Putamen (tissue), 1 donor: ENCODE measurements around the gene POLQ.
"Not testable (repeated sequence)": the region's sequence is repeated elsewhere in the genome, so short reads cannot be mapped to it uniquely, and the experiment has no call there.

Experiments used
- DNase-seq: peaks from one replicate; pipeline ENCODE4 v3.0.0-alpha.2; 2016; ENCODE audit warnings: low spot score

The POLQ gene

DNA sequence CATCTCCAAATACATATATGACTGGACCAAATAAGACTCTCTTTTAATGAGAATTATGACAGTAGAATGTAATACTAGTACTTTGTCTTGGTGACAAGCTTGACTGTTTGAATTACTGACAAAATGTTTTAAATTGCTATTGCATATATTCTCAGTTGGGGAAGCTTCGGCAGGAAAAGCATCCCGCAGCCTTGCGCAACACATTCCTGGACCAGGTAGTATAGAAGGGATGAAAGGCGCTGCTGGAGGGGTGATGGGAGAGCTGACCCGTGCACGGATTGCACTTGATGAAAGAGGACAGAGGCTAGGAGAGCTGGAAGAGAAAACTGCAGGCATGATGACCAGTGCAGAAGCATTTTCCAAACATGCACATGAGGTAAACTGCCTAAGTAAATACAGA, 127.6 kb downstream of the POLQ start:
- no peak for DNase-seq

DNA sequence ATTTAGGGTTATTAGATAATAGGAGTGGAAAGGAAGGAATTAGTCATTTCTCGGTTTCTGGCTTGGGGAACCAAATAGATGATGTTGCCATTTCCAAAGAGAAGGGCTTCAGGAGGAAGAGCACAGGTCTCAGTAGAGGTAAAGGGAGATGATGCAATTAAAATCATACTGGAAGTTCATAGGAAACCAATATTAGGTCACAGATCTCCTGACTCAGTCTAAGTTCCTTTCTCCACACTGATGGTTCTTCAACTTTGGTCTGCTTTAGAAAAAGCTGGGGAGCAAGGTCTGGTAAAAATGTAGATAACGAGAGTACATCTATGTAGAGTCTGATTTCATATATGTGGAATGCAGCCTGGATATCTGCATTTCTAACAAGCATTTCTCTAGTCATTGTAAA, 130.9 kb downstream of the POLQ start:
- DNase-seq, result no peak

DNA sequence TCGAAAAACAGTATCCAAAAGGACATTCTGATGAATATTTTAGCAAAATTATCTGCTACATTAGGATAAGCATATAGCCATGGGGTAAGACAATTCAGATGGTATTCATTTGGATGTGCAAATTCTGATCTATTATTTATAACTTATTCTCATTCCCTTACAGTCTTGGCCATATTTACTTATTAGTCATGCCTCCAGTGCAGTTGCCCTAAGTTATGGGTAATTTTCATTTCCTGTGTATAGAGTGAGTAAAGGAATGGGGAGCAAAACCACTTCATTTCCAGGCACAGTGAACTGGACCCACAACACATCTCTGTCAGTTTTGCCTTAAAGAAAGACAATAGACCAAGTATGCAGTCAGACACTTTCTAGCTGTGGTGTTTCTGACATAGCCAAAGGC, 134.3 kb downstream of the POLQ start:
- no peak for DNase-seq

DNA sequence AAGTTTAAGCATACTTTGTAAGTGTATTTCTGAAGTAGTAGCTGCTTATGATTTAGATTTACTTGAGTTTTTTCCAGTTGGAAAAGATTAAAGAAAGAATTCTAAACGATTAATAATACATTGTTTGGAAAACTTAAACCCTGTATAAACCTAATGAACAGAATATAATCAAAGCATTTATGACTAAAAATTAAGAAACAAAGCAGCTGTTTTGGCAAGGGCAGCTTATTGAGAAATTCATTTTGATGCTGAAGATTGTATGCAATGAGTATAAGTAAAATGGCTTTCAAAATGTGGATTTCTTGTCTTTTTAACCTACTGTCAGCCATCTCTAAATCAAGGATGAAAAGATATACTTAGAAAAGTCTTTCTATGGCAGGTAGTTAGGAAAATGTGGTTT, 140.2 kb downstream of the POLQ start:
- no peak for DNase-seq

DNA sequence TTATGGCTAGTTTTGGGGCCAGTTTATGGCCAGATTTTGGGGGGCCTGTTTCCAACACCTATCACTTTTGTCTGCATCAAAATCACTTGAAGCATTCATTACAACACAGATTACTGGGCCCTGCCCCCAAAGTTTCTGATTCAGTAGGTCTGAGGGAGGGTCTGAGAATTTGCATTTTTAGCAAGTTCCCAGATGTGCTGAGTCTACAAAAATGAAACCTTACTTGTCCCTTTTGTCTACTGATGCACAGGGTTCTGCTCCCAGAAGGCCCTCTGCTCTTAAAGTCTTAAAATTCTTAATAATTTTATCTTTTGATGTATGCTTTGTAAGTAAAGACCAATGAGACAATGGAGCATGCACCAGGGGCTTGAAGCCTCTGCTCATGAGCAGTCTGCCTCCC, 146.0 kb downstream of the POLQ start:
- DNase-seq, result no peak

DNA sequence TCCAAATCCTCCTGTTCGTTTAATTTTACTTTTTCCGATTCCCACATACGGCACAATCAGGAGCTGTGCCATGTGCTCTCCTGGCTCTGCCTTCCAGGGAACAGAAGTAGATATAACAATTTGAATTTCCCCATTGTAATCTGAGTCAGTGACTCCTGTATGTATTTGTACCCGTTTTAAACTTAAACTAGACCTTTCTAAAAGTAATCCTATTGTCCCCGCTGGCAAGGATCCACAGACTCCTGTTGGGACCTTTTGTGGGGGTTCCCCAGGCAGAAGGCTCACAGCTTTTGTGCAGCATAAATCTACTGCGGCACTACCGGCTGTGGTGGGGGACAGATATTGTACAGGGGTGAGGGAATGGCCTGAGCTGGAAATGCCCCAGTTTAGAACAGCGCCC, 147.7 kb downstream of the POLQ start:
- DNase-seq, result not testable (repeated sequence)

DNA sequence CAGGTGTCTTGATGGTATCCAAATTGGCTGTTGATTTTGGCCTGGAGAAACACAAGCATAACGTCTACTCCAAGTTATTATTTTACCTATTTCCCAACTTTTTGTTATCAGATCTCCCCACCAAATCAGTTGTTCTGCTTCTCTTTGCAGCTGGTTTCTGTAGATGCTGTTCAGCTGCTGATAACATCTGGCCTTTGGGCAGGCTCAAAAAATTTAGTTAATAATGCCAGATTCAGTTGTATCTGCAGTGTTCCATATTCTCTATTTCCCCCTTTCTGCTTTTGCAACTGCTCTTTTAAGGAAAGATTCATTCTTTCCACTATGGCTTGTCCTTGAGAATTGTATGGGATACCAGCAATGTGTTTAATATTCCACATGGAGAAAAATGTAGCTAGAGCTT, 149.8 kb downstream of the POLQ start:
- DNase-seq, result not testable (repeated sequence)

DNA sequence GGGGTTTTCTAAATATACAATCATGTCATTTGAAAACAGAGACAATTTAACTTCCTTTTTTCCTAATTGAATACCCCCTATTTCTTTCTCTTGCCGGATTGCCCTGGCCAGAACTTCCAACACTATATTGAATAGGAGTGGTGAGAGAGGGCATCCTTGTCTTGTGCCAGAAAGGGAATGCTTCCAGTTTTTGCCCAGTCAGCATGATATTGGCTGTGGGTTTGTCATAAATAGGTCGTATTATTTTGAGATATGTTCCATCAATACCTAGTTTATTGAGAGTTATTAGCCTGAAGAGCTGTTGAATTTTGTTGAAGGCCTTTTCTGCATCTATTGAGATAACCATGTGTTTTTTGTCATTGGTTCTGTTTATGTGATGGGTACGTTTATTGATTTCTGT, 157.5 kb downstream of the POLQ start:
- not testable (repeated sequence) for DNase-seq
